BLaER1 treated with 17β-estradiol and CSF1 and Interleukin-3, amounts not matched to agents 10 nM and 100 nM (cell line): ENCODE results near the gene ALDH1A1.

Experiments
- H3K27ac ChIP-seq, 11 experiments: shearing (Covaris generic); formaldehyde crosslinking; 2 replicates each; pipeline ENCODE4 v1.8.1; 2022
- H3K27me3 ChIP-seq, 11 experiments: shearing (Covaris generic); formaldehyde crosslinking; 2 replicates each; pipeline ENCODE4 v1.8.1; 2022
- H3K36me3 ChIP-seq, 11 experiments: shearing (Covaris generic); formaldehyde crosslinking; 2 replicates each; pipeline ENCODE4 v1.8.1; 2022
- H3K4me1 ChIP-seq, 10 experiments: shearing (Covaris generic); formaldehyde crosslinking; 2 replicates each; pipeline ENCODE4 v1.8.1; 2022
- H3K4me2 ChIP-seq, 11 experiments: shearing (Covaris generic); formaldehyde crosslinking; 2 replicates each; pipeline ENCODE4 v1.8.1; 2022
- H3K4me3 ChIP-seq, 10 experiments: shearing (Covaris generic); formaldehyde crosslinking; 2 replicates each; pipeline ENCODE4 v1.8.1; 2022
- H3K9ac ChIP-seq, 11 experiments: shearing (Covaris generic); formaldehyde crosslinking; 2 replicates each; pipeline ENCODE4 v1.8.1; 2022
- H3K9me3 ChIP-seq, 11 experiments: shearing (Covaris generic); formaldehyde crosslinking; replicated peaks in 1 of 11; 2 replicates each; pipeline ENCODE4 v1.8.1; 2022
- H4K20me1 ChIP-seq, 11 experiments: shearing (Covaris generic); formaldehyde crosslinking; 2 replicates each; pipeline ENCODE4 v1.8.1; 2022
- Cebpa-rat ChIP-seq, 11 experiments: shearing (Covaris generic); IDR thresholded peaks; 2 replicates each; pipeline ENCODE4 v1.8.1; 2022

The ALDH1A1 gene

DNA sequence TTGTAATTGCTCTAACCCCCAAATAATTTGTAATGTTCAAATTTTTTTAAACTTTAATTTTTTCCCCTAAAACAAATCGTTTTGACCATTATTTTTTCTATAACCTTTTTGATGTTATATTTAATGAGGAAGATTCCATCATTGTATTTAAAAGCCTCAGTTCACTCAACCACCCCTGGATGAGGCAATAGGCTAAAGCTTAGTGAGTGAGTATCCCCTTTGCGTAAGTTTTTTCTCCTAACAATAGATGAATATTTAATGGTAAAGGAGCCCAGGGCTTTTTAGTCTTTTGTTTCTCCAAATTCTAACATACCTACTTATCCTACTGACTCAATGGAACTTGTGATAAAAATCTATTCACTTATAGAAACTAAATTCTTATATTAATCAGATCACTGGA is 38.1 kb downstream of the ALDH1A1 start:
- Histone ChIP-seq H4K20me1 (no peaks in the 10 kb centered on the region), H3K36me3 (no peaks in the 10 kb centered on the region), H3K4me2 (no peak overlapping the region), H3K27me3 (no peaks in the 10 kb centered on the region), H3K4me3 (no peak overlapping the region), H3K4me1 (no peaks in the 10 kb centered on the region), H3K9me3 (no peaks in the 10 kb centered on the region), H3K9ac (no peak overlapping the region), H3K27ac (no peak overlapping the region)
- TF ChIP-seq Cebpa-rat (IDR thresholded peaks at IDR 0.05) = no peak

DNA sequence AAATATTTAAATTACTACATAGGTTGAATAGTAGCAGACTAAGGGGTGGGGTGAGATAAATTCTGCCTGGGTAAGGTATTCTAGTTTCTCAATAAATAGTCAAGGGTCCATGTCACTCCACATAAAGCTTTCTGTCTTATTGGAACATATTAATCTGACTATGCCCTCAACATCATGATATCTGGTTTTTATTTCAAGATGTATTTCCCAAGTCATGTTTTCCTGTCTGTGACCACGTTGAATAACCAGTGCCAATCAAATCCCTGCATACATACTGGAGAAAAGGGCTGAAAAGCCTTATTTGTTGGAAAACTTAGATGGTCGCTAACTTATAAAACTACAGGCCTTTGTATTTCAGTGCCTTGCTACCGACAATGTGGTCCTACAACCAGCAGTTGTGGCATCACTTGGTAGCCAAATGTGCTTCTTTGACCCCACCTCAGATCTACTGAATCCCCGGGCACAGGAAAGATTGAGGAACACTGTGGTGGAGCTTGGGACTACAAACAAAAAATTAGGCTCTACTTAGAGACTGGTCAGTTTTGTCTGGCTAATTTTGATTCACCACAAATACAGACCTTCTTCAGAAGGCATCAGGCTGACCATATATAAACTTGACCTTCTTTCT is 39.4 kb downstream of the ALDH1A1 start:
- Histone ChIP-seq H3K4me3 (no peak overlapping the region), H3K9ac (no peak overlapping the region), H3K27ac (no peak overlapping the region), H3K4me2 (no peak overlapping the region), H3K27me3 (no peaks in the 10 kb centered on the region), H3K36me3 (no peaks in the 10 kb centered on the region), H3K4me1 (no peaks in the 10 kb centered on the region), H4K20me1 (no peaks in the 10 kb centered on the region), H3K9me3 (no peaks in the 10 kb centered on the region)
- no peak for TF ChIP-seq Cebpa-rat (IDR thresholded peaks at IDR 0.05)

DNA sequence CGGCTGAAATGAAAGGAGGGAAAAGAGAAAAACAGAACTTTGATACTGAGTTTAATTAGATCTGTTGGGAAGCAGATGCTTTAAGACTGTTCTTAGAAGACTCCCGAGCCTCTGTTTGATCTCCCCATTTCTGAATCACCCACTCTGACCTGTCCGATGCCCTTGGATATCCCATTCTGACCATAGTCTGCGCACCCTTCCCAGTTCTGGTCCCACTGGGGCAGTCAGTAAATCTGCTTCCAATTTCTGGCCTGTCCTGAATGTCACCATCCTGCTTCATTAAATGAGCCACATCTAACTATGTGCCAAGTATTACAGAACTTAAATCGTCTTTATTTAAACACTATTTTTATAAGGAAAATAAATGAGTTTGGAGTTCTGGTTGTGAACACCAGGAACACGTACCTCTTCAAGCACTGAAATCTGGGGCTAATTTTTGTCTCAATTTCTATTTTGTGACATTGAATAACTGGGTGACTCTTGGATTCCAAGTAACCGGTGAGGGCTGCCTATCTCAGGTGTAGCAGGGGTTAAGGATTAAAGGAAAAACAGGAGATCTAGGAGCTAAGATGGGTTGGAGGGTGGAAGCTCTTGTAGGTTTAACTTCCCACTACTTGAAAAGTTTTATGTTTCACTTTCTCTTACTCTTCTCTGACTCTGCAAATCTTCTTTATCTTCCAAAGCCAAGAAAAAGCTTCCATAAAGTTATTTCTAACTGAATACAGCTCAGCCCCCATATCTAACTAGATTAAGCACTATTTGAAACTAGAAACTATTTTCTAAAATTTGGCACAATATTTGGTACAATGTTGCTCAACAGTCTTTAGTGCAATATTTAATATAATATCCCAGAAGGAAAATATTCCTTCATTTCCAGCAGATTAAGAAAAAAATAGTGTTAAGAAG is 40.1 kb downstream of the ALDH1A1 start:
- Histone ChIP-seq H3K36me3 (no peaks in the 10 kb centered on the region), H3K9me3 (no peaks in the 10 kb centered on the region), H3K27me3 (no peaks in the 10 kb centered on the region), H3K4me3 (no peak overlapping the region), H3K27ac (no peak overlapping the region), H4K20me1 (no peaks in the 10 kb centered on the region), H3K4me1 (no peaks in the 10 kb centered on the region), H3K9ac (no peak overlapping the region), H3K4me2 (no peak overlapping the region)
- no peak for TF ChIP-seq Cebpa-rat (IDR thresholded peaks at IDR 0.05)

DNA sequence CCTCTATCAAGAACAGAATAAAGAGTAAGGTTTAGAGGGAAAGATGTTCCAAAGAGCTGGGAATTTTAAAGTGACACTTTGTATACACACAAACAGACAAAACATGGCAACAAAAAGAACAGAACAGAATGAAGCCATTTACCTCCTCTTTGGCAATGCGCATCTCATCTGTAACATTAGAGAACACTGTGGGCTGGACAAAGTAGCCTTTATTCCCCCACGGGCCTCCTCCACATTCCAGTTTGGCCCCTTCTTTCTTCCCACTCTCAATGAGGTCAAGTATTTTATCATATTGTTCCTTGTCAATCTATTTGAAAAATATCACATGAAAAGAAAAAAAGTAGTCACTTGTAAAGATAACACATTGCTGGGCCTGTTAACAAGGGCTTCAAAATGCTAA is 41.0 kb downstream of the ALDH1A1 start:
- Histone ChIP-seq H3K27me3 (no peaks in the 10 kb centered on the region), H3K9ac (no peak overlapping the region), H4K20me1 (no peaks in the 10 kb centered on the region), H3K36me3 (no peaks in the 10 kb centered on the region), H3K4me2 (no peak overlapping the region), H3K4me1 (no peaks in the 10 kb centered on the region), H3K9me3 (no peaks in the 10 kb centered on the region), H3K27ac (no peak overlapping the region), H3K4me3 (no peak overlapping the region)
- TF ChIP-seq Cebpa-rat (IDR thresholded peaks at IDR 0.05) = no peak

DNA sequence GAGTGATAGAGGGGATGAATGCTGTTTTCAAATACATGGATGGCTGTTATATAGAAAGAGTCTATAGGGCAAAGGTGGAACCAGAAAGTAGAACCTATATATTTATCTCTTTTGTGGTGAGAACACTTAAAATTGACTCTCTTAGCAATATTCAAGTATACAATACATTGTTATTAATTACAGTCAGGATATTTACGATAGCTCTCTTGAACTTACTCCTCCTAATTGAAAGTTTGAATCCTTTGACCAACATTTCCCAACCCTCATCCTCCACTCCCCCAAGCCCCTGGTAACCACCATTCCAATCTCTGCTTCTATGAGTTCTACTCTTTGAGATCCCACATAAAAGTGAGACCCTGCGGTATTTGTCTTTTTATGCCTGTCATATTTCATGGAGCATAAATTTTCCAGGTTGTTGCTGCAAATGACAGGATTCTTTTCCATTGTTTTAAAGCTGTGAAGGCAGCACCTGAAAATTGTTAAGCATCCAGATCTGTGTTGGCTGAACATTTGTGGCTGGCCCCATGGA is 41.5 kb downstream of the ALDH1A1 start:
- no peaks in the 10 kb centered on the region for H3K9me3 ChIP-seq
- no peak overlapping the region for H3K4me2 ChIP-seq
- H3K4me3 ChIP-seq = no peak overlapping the region
- no peaks in the 10 kb centered on the region for H3K36me3 ChIP-seq
- TF ChIP-seq Cebpa-rat (IDR thresholded peaks at IDR 0.05) = no peak
- H3K4me1 ChIP-seq = no peaks in the 10 kb centered on the region
- no peak overlapping the region for H3K9ac ChIP-seq
- no peaks in the 10 kb centered on the region for H4K20me1 ChIP-seq
- no peaks in the 10 kb centered on the region for H3K27me3 ChIP-seq
- no peak overlapping the region for H3K27ac ChIP-seq

DNA sequence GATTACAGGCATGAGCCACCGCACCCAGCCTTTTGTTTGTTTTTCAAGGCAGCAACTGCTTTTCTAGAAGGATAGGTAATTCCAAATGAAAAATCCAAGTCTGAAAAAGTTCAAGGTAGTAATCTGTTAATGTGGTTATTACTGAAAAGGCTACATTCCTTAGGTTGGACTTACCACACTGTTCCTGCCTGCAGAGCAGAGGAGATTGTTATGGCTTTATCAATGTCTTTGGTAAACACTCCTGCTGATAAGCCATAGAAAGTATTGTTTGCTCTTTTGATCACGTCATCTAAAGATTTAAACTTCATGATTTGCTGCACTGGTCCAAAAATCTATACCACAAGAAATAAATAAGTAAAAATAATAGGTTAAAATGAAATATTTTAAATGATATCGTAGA is 43.4 kb downstream of the ALDH1A1 start:
- no peaks in the 10 kb centered on the region for H3K4me1 ChIP-seq
- H3K4me3 ChIP-seq = no peak overlapping the region
- H3K9me3 ChIP-seq = no peaks in the 10 kb centered on the region
- no peak overlapping the region for H3K4me2 ChIP-seq
- H3K9ac ChIP-seq = no peak overlapping the region
- H3K36me3 ChIP-seq = no peaks in the 10 kb centered on the region
- TF ChIP-seq Cebpa-rat (IDR thresholded peaks at IDR 0.05) = no peak
- no peaks in the 10 kb centered on the region for H3K27me3 ChIP-seq
- no peak overlapping the region for H3K27ac ChIP-seq
- H4K20me1 ChIP-seq = no peaks in the 10 kb centered on the region

GRCh38 chr9:72907421-72907820 is 45.4 kb downstream of the ALDH1A1 start:
- Histone ChIP-seq H4K20me1 (no peaks in the 10 kb centered on the region), H3K4me1 (no peaks in the 10 kb centered on the region), H3K4me2 (no peak overlapping the region), H3K4me3 (no peak overlapping the region), H3K27ac (no peak overlapping the region), H3K36me3 (no peaks in the 10 kb centered on the region), H3K27me3 (no peaks in the 10 kb centered on the region), H3K9ac (no peak overlapping the region), H3K9me3 (no peaks in the 10 kb centered on the region)
- no peak for TF ChIP-seq Cebpa-rat (IDR thresholded peaks at IDR 0.05)

DNA sequence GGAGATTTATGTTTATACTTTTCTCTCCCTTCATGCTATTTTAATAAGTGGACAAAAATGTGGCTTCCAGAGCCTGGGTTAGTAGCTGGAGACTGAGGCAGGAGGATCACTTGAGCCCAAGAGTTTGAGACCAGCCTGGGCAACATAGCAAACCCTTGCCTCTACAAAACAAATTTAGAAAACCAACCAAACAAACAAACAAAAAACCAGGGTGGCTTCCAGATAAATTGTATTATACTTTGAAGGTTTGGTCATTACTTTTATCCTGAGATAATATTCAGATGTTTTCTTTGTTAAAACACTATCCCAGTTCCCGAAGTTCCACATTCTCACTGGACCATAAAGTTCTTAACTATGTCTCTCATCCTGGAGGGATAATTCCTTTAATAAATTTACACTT is 46.0 kb downstream of the ALDH1A1 start:
- H4K20me1 ChIP-seq = no peaks in the 10 kb centered on the region
- H3K4me2 ChIP-seq = no peak overlapping the region
- H3K9ac ChIP-seq = no peak overlapping the region
- no peak overlapping the region for H3K27ac ChIP-seq
- H3K9me3 ChIP-seq = no peaks in the 10 kb centered on the region
- H3K4me1 ChIP-seq = no peaks in the 10 kb centered on the region
- no peak overlapping the region for H3K4me3 ChIP-seq
- no peaks in the 10 kb centered on the region for H3K27me3 ChIP-seq
- no peak for TF ChIP-seq Cebpa-rat (IDR thresholded peaks at IDR 0.05)
- no peaks in the 10 kb centered on the region for H3K36me3 ChIP-seq

DNA sequence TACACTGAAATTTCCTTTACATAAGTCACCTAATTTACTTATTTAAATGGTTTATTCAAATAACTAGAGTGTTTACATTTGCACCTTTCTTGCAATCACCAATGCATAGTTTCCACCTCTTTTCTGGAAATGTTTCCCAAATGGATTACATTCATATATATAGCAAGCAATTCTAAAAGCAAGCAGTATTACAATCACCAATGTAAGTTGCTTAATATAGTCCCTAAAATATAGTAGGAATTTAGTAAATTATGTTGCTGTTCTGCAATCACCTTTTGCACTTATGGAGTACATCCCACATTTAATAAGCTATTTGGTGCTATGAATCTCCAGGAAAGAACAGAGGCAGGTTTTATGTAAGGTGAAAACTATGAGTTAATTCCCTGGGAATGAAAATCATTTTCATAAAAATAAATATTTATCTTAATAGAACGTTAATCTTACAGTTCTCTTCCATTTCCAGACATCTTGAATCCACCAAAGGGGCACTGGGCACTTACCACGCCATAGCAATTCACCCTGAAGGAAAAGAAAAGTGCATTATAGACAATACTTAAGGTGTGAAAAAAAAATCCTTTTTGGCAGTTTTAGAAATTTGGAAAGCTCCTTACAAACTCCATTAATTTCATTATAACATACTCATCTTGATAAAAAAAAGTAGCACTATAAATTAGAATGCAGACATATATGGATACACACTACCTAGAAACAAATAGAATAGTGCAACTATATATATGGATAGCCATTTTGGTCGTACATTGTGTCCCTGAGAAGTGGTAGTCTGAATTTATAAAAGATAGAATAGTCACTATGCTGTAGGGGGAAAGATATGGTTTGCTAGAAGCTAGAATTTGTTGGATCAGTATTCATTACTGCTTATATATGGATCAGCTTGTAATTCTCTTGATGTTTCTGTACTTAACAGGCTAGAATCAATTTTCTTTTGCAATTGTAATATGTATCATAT is 47.1 kb downstream of the ALDH1A1 start:
- no peak overlapping the region for H3K4me3 ChIP-seq
- no peak overlapping the region for H3K9ac ChIP-seq
- H3K4me2 ChIP-seq = no peak overlapping the region
- no peaks in the 10 kb centered on the region for H3K27me3 ChIP-seq
- H3K9me3 ChIP-seq = no peaks in the 10 kb centered on the region
- no peaks in the 10 kb centered on the region for H4K20me1 ChIP-seq
- H3K4me1 ChIP-seq = no peaks in the 10 kb centered on the region
- no peaks in the 10 kb centered on the region for H3K36me3 ChIP-seq
- no peak overlapping the region for H3K27ac ChIP-seq
- TF ChIP-seq Cebpa-rat (IDR thresholded peaks at IDR 0.05) = no peak
